ENCODE results near the gene CRYBA4.

The CRYBA4 gene

DNA sequence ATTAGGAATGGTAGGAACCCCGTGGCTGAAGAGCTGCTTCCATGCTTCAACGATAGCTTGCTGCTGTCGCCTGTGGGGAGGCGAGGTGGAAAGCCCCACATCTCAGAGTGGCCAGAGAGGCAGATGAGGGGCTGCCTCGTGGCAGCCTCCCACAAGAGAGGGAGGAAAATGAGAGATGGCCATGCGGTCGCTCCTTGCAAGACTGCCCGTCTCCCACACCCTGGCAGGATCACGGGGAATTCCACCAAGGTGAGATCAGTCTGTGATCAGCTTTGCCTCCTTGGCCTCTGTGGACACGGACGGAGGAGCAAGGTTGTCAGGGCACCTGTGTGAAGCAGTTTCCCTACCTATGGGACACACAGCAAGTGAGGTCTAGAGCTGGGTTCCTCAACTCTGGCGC is 3.0 kb downstream of the CRYBA4 start:
- no peak for TF ChIP-seq ZNF274 (IDR thresholded peaks at IDR 0.05; ENCODE audit: low read depth, low read length)
- no peak overlapping the region for H3K4me3 ChIP-seq (ENCODE audit: low read length)

DNA sequence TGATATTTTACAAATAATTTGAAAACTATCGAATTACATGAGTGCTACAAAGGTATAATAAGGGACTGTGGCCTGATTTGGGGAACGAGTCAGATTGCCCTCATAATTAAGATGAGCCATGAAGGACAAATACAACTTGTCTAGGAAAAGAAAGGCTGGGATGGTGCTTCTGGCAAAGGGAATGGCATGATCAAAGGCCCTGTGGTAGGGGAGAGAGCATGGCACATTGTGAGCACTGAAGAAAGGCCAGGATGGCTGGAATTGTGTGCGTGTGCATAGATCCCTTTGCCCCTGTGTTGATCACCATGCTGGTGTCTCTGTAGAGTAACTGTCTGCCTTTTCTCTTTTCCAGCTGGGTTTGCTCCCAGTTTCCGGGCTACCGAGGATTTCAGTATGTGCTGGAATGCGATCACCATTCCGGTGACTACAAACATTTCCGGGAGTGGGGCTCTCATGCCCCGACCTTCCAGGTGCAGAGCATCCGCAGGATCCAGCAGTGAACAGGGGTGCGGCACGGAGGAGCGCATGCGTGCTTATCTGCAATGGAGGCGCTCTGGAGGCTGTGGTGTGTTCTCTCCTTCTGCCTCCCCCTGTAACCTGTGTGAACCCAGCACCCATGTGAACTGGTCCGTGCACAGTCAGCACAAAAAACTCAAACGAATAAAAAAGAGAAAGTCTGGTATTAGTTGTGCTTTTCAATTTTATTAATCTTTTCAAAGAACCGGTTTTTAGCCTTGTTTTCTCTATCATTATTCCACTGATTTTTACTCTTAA is 8.4 kb downstream of the CRYBA4 start:
- TF ChIP-seq ZNF274 (IDR thresholded peaks at IDR 0.05; ENCODE audit: low read depth, low read length), result no peak
- H3K4me3 ChIP-seq (ENCODE audit: low read length), result no peak overlapping the region

DNA sequence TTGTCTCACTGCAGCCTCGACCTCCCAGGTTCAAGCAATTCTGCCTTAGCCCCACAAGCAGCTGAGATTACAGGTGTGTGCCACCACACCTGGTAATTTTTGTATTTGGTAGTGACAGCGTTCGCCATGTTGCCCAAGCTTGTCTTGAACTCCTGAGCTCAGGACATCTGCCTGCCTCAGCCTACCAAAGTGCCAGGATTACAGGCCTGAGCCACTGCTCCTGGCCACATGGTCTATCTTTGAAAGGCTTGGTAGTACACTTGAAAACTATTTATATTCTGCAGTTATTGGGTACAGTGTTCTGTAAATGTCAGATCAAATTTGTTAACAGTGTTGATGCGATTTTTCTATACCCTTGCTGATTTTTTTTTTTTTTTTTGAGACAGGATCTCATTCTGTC is 9.5 kb downstream of the CRYBA4 start:
- H3K4me3 ChIP-seq (ENCODE audit: low read length), result no peak overlapping the region
- TF ChIP-seq ZNF274 (IDR thresholded peaks at IDR 0.05; ENCODE audit: low read depth, low read length), result no peak

DNA sequence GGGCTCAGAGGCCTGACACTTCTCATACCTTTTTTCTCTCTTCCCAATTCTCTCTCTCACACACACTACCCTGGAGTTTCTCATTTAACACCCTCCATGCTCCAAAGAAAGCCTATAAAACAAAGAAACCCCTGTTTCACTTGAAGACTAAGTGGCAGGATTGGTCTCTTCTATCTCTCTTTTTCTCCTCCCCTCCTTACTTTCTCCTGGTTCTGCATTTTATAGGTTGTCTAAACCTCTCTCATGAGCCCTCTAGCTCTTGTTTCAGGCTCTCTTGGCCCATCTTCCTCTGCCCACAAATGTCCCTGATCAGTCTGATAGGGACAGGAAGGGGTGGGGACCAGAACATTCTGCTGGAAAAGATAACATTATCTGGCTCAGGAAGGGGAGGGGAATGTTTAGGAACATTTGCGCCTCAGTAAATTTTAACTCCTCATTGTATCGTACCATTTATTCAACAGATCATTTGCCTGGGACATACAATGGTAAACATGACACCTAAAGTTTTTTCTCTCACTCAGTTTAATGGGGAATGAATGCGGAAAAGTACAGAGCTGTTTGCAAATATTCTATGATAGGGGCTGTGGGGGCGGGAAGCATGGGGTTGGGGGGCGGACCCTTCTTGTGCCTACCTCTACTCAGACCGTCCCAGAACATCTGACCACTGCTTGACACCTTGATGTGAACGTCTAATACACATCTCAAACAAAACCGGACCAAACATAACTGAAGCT is 10.8 kb downstream of the CRYBA4 start:
- no peak overlapping the region for H3K4me3 ChIP-seq (ENCODE audit: low read length)

DNA sequence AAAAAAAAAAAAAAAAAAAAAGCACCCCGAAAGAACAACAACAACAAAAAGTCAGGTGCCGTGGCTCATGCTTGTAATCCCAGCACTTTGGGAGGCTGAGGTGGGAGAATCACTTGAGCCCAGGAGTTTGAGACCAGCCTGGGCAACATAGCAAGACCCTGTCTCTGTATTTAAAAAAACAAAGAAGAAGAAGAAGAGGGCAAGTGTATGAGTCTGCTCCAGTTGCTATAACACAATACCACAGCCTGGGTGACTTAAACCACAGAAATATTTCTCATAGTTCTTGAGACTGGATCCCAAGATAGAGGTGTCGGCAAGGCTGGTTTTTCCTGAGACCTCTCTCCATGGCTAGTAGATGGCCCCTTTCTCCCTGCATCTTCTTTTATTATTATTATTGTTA is 12.4 kb downstream of the CRYBA4 start:
- TF ChIP-seq ZNF274 (IDR thresholded peaks at IDR 0.05; ENCODE audit: low read depth, low read length), result no peak
- no peak overlapping the region for H3K4me3 ChIP-seq (ENCODE audit: low read length)

More for the DNA sequence above, 10.8 kb downstream of the CRYBA4 start:
- no peak for TF ChIP-seq ZNF274 (IDR thresholded peaks at IDR 0.05; ENCODE audit: low read depth, low read length)

DNA sequence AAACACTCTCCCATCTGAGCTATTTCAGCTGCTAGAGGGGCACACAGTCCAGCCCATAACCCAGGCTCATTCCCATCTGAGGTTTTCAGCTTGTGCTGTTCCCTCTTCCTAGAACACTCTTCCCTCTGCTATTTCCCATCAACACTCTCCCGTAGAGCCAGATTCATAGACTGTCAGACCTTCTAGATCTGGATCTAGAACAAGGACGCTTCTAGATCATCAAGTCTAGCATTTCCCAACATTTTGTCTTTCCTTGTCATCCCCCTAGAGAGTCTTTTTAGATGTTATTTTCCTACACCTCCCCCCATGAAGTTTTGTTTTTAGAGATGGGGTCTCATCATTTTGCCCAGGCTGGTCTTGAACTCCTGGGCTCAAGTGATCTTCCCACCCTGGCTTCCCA is 13.4 kb downstream of the CRYBA4 start:
- TF ChIP-seq ZNF274 (IDR thresholded peaks at IDR 0.05; ENCODE audit: low read depth, low read length), result no peak
- no peak overlapping the region for H3K4me3 ChIP-seq (ENCODE audit: low read length)

DNA sequence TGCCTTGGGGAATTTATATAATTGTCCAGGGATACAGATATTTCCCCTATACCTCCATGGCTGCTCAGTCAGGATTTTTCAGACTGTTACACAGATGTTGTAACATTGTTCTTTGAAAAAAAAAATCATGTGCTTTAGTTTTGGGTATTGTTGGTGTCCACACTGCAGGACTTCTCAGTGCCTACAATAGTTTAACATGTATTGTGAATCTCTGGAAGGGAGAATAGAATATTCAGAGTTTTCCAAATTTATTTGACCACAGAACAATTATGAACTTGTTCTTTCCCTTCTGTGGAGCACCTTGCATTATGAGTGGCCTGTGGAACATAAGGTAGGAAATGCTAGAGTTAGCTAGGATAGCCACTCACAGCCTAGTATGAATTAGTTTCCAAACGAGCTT is 14.5 kb downstream of the CRYBA4 start:
- H3K4me3 ChIP-seq (ENCODE audit: low read length), result no peak overlapping the region
- no peak for TF ChIP-seq ZNF274 (IDR thresholded peaks at IDR 0.05; ENCODE audit: low read depth, low read length)

DNA sequence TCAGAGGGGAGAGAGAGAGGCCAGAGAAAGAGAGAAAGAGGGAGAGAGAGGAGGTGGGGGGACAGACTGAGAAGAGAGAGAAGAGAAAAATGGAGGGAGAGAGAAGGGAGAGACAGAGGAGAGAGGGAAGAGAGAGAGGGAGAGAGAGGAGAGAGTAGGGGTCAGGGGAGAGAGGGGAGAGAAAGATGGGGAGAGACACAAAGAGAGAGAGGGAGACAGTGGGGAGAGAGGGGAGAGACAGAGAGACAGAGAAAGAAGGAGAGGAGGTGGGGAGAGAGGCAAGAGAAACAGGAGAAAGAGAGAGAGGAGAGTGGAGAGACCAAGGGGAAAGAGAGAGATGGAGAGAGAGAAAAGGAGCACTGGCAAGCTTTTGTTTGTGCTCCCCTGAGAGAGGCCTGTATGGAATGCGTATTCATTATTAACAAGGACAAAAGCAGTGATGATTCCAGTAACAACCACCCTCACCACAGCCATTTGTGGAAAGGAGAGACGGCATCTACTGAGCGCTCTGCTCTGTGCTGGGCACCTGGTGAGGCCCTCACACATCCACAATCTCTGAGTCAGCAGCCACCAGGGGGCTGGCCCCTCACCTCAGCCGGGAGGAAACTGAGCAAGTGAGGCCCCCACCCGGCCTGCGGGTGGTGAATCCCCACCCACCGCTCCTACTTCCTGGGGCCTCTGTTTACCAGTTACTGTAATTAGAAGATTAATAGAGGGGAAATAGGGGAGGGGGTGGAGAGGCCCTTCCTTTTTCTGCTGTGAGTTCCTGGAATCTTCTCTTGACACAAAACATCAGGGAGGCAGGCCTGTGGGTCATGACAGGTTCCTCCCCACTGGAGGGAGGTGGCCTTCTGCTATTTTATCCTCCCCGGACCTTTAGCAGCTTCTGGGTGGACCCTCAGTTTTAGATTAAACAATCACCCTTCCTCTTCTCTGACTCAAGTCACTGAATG is 21.0 kb downstream of the CRYBA4 start:
- TF ChIP-seq ZNF274 (IDR thresholded peaks at IDR 0.05; ENCODE audit: low read depth, low read length), result no peak
- H3K4me3 ChIP-seq (ENCODE audit: low read length), result no peak overlapping the region

DNA sequence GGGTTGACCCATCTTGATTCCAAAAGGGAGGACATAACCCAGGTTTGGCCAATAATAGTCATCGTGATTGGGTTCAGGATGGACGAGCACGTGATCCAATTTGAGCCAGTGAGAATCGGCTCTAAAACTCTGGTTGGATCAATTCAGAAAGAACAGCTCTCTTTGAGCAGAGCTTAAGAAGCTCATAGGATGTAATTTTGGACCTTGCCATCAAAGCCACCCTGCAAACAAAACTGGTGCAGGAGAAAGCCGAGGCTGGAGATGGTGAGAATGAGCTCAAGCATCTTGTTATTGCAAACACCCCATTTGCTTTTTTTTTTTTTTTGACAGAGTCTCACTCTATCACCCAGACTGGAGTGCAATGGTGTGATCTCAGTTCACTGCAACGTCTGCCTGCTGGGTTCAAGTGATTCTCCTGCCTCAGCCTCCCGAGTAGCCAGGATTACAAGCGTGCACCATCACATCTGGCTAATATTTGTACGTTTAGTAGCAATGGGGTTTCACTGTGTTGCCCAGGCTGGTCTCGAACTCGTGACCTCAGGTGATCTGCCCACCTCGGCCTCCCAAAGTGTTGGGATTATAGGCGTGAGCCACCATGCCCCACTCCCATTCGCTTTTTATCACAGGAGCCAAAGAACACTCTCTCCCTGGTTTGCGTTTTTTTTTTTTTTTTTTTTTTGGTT is 21.8 kb downstream of the CRYBA4 start:
- TF ChIP-seq ZNF274 (IDR thresholded peaks at IDR 0.05; ENCODE audit: low read depth, low read length), result no peak
- H3K4me3 ChIP-seq (ENCODE audit: low read length), result no peak overlapping the region

DNA sequence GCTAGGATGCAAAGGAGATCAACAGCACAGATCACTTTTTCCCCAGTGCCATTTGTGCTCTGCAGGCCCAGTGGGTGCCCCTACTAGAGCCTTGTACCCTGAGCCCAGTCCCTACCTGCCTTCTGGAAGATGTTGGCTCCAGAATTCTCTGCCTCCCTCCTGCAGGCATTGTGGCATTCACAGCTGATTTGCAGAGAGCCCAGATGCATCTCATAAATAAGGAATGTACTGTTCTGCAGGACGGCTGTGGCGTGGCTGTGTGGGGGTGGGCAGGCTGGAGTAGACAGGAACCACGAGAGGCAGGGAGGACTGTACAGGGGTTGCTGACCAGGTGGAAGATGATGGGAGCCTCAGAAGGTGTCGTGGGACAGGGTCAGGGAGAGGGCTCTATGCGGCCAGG is 24.4 kb downstream of the CRYBA4 start:
- H3K4me3 ChIP-seq (ENCODE audit: low read length), result no peak overlapping the region
- TF ChIP-seq ZNF274 (IDR thresholded peaks at IDR 0.05; ENCODE audit: low read depth, low read length), result no peak

DNA sequence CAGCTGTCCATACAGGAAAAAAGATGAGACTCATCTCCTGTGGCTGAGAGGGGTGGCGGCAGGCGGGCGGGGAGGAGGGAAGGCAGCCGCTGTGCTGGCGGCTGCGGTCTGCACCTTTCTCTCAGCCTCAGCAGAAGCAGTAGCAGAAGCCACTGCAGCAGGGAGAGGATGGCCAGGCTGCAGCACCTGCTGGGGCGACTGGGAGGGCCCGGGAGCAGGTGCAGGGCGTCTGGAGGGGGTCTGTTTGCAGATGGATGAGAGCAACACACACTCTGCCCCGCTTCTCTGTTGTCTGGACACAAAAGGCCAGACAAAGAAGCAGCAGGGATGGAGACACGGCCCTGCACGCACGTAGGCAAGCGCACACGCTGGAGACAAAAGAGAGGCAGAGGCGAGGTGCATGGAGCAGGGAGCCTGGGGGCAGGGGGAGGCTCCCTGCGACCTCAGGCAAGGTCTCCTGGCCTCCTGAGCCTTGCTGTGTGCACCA is 26.3 kb downstream of the CRYBA4 start:
- no peak overlapping the region for H3K4me3 ChIP-seq (ENCODE audit: low read length)
- TF ChIP-seq ZNF274 (IDR thresholded peaks at IDR 0.05; ENCODE audit: low read depth, low read length), result no peak

DNA sequence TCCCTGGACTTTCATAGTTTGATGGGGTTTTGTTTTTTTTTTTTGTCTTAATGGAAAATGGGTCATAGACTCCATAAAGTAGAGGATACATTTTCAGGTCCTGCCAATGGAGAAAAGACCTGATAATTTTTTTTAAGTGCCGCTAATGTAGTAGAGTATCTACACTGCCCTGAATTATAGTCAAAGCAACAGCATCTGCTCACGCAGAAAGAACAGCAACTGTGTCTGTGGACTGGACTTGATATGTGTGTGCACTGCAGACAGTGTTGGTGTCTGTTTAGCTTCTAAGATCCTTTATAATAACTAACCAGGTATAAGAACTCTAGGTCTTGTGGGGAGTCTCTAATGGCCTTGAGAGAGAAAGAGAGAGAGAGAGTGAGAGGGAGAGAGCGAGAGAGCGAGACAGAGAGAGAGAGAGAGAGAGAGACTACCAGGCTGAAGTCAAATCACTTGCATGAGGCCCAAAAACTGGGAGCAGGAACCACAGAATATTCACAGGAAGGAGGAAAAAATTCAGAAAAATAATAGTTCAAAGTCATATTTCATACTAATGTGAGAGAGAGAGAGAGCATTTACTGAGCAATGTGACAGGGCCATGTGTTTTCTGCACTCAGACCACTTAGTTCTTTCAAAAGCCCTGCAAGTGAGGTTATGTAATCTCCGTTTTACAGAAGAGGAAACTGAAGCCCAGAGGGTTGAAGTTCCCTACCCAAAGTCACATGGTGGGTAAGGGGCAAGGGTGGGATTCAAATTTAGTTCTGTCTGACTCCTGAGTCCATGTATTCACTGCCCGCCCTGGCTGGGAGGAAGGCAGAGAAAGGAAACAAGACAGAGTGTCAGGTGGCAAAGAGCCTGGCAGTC is 27.0 kb downstream of the CRYBA4 start:
- H3K4me3 ChIP-seq (ENCODE audit: low read length), result no peak overlapping the region
- TF ChIP-seq ZNF274 (IDR thresholded peaks at IDR 0.05; ENCODE audit: low read depth, low read length), result no peak

Measured in GM08714 (cell line).